ENCODE measurements around the gene PDZRN4.

The PDZRN4 gene

GRCh38 chr12:41151793-41152192, 36.3 kb upstream of the PDZRN4 start:
- TF ChIP-seq RAD21 (IDR thresholded peaks at IDR 0.05; ENCODE audit: low read depth) (no peak), EP300 (IDR thresholded peaks at IDR 0.05; ENCODE audit: borderline replicate concordance) (no peak), ZBTB7A (IDR thresholded peaks at IDR 0.05; ENCODE audit: low read depth) (no peak), CREB1 (IDR thresholded peaks at IDR 0.05; ENCODE audit: low read depth) (no peak), NFIC (IDR thresholded peaks at IDR 0.05) (no peak), EGR1 (IDR thresholded peaks at IDR 0.05) (no peak), TAF1 (IDR thresholded peaks at IDR 0.05; ENCODE audit: low read depth) (no peak), TCF12 (IDR thresholded peaks at IDR 0.05; ENCODE audit: low read depth) (no peak), YY1 (IDR thresholded peaks at IDR 0.05; ENCODE audit: low read depth) (no peak)

- TF ChIP-seq YY1 (IDR thresholded peaks at IDR 0.05; ENCODE audit: low read depth) (no peak), EP300 (IDR thresholded peaks at IDR 0.05; ENCODE audit: borderline replicate concordance) (no peak), TAF1 (IDR thresholded peaks at IDR 0.05; ENCODE audit: low read depth) (no peak), TEAD4 (IDR thresholded peaks at IDR 0.05) (no peak)
These were observed 25.7 kb upstream of the PDZRN4 start for GRCh38 chr12:41162461-41162860.

GRCh38 chr12:41167701-41168100, 20.4 kb upstream of the PDZRN4 start:
- TF ChIP-seq ZBTB7A (IDR thresholded peaks at IDR 0.05; ENCODE audit: low read depth), result no peak
- no peak for TF ChIP-seq YY1 (IDR thresholded peaks at IDR 0.05; ENCODE audit: low read depth)
- TF ChIP-seq TCF12 (IDR thresholded peaks at IDR 0.05; ENCODE audit: low read depth), result no peak
- no peak for TF ChIP-seq EGR1 (IDR thresholded peaks at IDR 0.05)
- no peak for TF ChIP-seq FOXM1 (IDR thresholded peaks at IDR 0.05; ENCODE audit: borderline replicate concordance, low read depth)
- no peak for TF ChIP-seq CREB1 (IDR thresholded peaks at IDR 0.05; ENCODE audit: low read depth)
- no peak for TF ChIP-seq TEAD4 (IDR thresholded peaks at IDR 0.05)
- no peak for TF ChIP-seq RAD21 (IDR thresholded peaks at IDR 0.05; ENCODE audit: low read depth)
- TF ChIP-seq TAF1 (IDR thresholded peaks at IDR 0.05; ENCODE audit: low read depth), result no peak
- no peak for TF ChIP-seq MAX (IDR thresholded peaks at IDR 0.05)
- no peak for TF ChIP-seq NFIC (IDR thresholded peaks at IDR 0.05)
- no peak for TF ChIP-seq USF1 (IDR thresholded peaks at IDR 0.05)
- TF ChIP-seq CEBPB (IDR thresholded peaks at IDR 0.05), result no peak
- TF ChIP-seq REST (IDR thresholded peaks at IDR 0.05; ENCODE audit: low read depth), result no peak
- TF ChIP-seq EP300 (IDR thresholded peaks at IDR 0.05; ENCODE audit: borderline replicate concordance), result no peak

- TF ChIP-seq YY1 (IDR thresholded peaks at IDR 0.05; ENCODE audit: low read depth), result no peak
- no peak for TF ChIP-seq ZBTB7A (IDR thresholded peaks at IDR 0.05; ENCODE audit: low read depth)
- TF ChIP-seq TCF12 (IDR thresholded peaks at IDR 0.05; ENCODE audit: low read depth), result 0 out of 2 replicates have a peak, but pooled peaks have one; percentile 17
- TF ChIP-seq CREB1 (IDR thresholded peaks at IDR 0.05; ENCODE audit: low read depth), result no peak
- TF ChIP-seq EGR1 (IDR thresholded peaks at IDR 0.05), result no peak
- no peak; the same call in 1 of the 2 replicates for TF ChIP-seq FOXM1 (IDR thresholded peaks at IDR 0.05; ENCODE audit: borderline replicate concordance, low read depth)
- TF ChIP-seq EP300 (IDR thresholded peaks at IDR 0.05; ENCODE audit: borderline replicate concordance), result peak; percentile 24; the same call in 1 of the 2 replicates
- no peak for TF ChIP-seq REST (IDR thresholded peaks at IDR 0.05; ENCODE audit: low read depth)
- TF ChIP-seq NFIC (IDR thresholded peaks at IDR 0.05), result peak; percentile 56
- TF ChIP-seq RAD21 (IDR thresholded peaks at IDR 0.05; ENCODE audit: low read depth), result no peak
- TF ChIP-seq TAF1 (IDR thresholded peaks at IDR 0.05; ENCODE audit: low read depth), result no peak
These were observed 13.5 kb upstream of the PDZRN4 start for GRCh38 chr12:41174602-41175001.

GRCh38 chr12:41184864-41185263, 3.3 kb upstream of the PDZRN4 start:
- TF ChIP-seq NFIC (IDR thresholded peaks at IDR 0.05) (no peak), CREB1 (IDR thresholded peaks at IDR 0.05; ENCODE audit: low read depth) (no peak), REST (IDR thresholded peaks at IDR 0.05; ENCODE audit: low read depth) (no peak), YY1 (IDR thresholded peaks at IDR 0.05; ENCODE audit: low read depth) (no peak)
